Hepatocyte (in vitro differentiated cells): Measurements from ENCODE around the gene ORC3.

Source experiments
- CTCF ChIP-seq: fragments of 200-600 bp; sonication (generic); IDR thresholded peaks from 2 replicates; pipeline ENCODE4 v1.5.1; 2016; ENCODE audit warnings: antibody characterized with exemption, mild to moderate bottlenecking; ENCODE audit not compliant: poor library complexity
- EZH2 ChIP-seq: fragments of 200-600 bp; sonication (generic); IDR thresholded peaks from 2 replicates; pipeline ENCODE4 v1.6.1; 2016; ENCODE audit warnings: antibody characterized with exemption, mild to moderate bottlenecking, borderline replicate concordance
- EZH2phosphoT487 ChIP-seq: fragments of 200-600 bp; sonication (generic); IDR thresholded peaks from one replicate; pipeline ENCODE4 v1.6.1; 2018; ENCODE audit warnings: antibody characterized with exemption, mild to moderate bottlenecking, low read depth, moderate library complexity; ENCODE audit not compliant: unreplicated experiment, severe bottlenecking

- TF ChIP-seq CTCF (no peak), EZH2 (no peak), EZH2phosphoT487 (no peak)
Observed at GRCh38 chr6:87639373-87639772, 49.4 kb downstream of the ORC3 start.
